OCI-LY3 (cell line): ENCODE measurements around the gene MORN5.

Source experiments
- H2AFZ ChIP-seq: fragments of 200-600, 300-600 bp; shearing (Covaris generic); 2 replicates; pipeline ENCODE4 v1.6.0; 2014; ENCODE audit warnings: antibody characterized with exemption, low read depth, low read length
- H3K27ac ChIP-seq: fragments of 200-600, 300-600 bp; sonication (generic); 2 replicates; pipeline ENCODE4 v1.5.1; 2014; ENCODE audit warnings: mild to moderate bottlenecking, low read length, moderate library complexity, mixed read lengths
- H3K27me3 ChIP-seq: fragments of 200-600, 300-600 bp; sonication (generic); 2 replicates; pipeline ENCODE4 v1.6.1; 2014; ENCODE audit warnings: low read depth, low read length, mixed read lengths
- H3K36me3 ChIP-seq: fragments of 200-600, 300-600 bp; sonication (generic); replicated peaks from 2 replicates; pipeline ENCODE3; 2014; ENCODE audit warnings: low read depth, low read length, mixed read lengths
- H3K4me1 ChIP-seq: fragments of 300-600, 200-600 bp; sonication (generic); 2 replicates; pipeline ENCODE4 v1.6.1; 2014; ENCODE audit warnings: low read length, mixed read lengths
- H3K4me2 ChIP-seq: fragments of 200-600, 300-600 bp; sonication (generic); 2 replicates; pipeline ENCODE4 v1.6.1; 2014; ENCODE audit warnings: low read length, mixed read lengths
- H3K4me3 ChIP-seq: fragments of 300-600, 200-600 bp; sonication (generic); 2 replicates; pipeline ENCODE4 v1.5.1; 2014; ENCODE audit warnings: antibody characterized with exemption, mild to moderate bottlenecking, low read length, moderate library complexity
- H3K79me2 ChIP-seq: fragments of 300-600, 200-600 bp; shearing (Covaris generic); 2 replicates; pipeline ENCODE4 v1.6.1; 2014; ENCODE audit warnings: mild to moderate bottlenecking, low read length, mixed read lengths
- H3K9ac ChIP-seq: fragments of 300-600, 200-600 bp; shearing (Covaris generic); 2 replicates; pipeline ENCODE4 v1.6.0; 2014; ENCODE audit warnings: mild to moderate bottlenecking, low read length, moderate library complexity
- H3K9me3 ChIP-seq: fragments of 200-600, 300-600 bp; shearing (Covaris generic); 2 replicates; pipeline ENCODE4 v1.6.1; 2014; ENCODE audit warnings: low read length, mixed read lengths; ENCODE audit not compliant: insufficient read depth
- H4K20me1 ChIP-seq: fragments of 200-600, 300-600 bp; sonication (generic); 2 replicates; pipeline ENCODE4 v1.6.1; 2016; ENCODE audit warnings: low read length, mixed read lengths; ENCODE audit not compliant: insufficient read depth
- CTCF ChIP-seq: fragments of 200-600, 300-600 bp; sonication (generic); IDR thresholded peaks from 2 replicates; pipeline ENCODE4 v1.5.1; 2014; ENCODE audit warnings: antibody characterized with exemption, low read length, low read depth
- EZH2phosphoT487 ChIP-seq: fragments of 200-600 bp; shearing (Covaris generic); IDR thresholded peaks from 2 replicates; pipeline ENCODE4 v1.6.1; 2018; ENCODE audit warnings: antibody characterized with exemption, mixed run types, low read depth

Gene MORN5

GRCh38 chr9:122130837-122131236 lies 28.9 kb upstream of the MORN5 start:
- H3K4me3 ChIP-seq, result no peak overlapping the region
- no peaks in the 10 kb centered on the region for H3K79me2 ChIP-seq
- H3K27ac ChIP-seq, result no peak overlapping the region
- no peaks in the 10 kb centered on the region for H4K20me1 ChIP-seq
- 0 out of 2 replicates have a peak, but pooled peaks cover 3% of the 10 kb centered on the region for H3K27me3 ChIP-seq
- no peak overlapping the region for H3K9ac ChIP-seq
- no peaks in the 10 kb centered on the region for H3K9me3 ChIP-seq
- no peak overlapping the region for H3K4me2 ChIP-seq
- H2AFZ ChIP-seq, result no peak overlapping the region
- TF ChIP-seq CTCF (no peak), EZH2phosphoT487 (no peak)
- 0 out of 2 replicates have a peak, but pooled peaks cover 4% of the 10 kb centered on the region for H3K4me1 ChIP-seq
- H3K36me3 ChIP-seq, result no peaks in the 10 kb centered on the region

GRCh38 chr9:122131401-122132001 lies 28.2 kb upstream of the MORN5 start:
- H3K36me3 ChIP-seq, result no peaks in the 10 kb centered on the region
- no peak overlapping the region for H2AFZ ChIP-seq
- no peaks in the 10 kb centered on the region for H3K79me2 ChIP-seq
- H3K9me3 ChIP-seq, result no peaks in the 10 kb centered on the region
- H3K9ac ChIP-seq, result no peak overlapping the region
- no peak overlapping the region for H3K4me3 ChIP-seq
- 0 out of 2 replicates have a peak, but pooled peaks cover 4% of the 10 kb centered on the region for H3K4me1 ChIP-seq
- H3K4me2 ChIP-seq, result no peak overlapping the region
- no peaks in the 10 kb centered on the region for H3K27me3 ChIP-seq
- no peak for TF ChIP-seq CTCF
- no peak for TF ChIP-seq EZH2phosphoT487
- H4K20me1 ChIP-seq, result no peaks in the 10 kb centered on the region
- H3K27ac ChIP-seq, result no peak overlapping the region

- H3K4me3 ChIP-seq, result no peak overlapping the region
- no peak overlapping the region for H3K27ac ChIP-seq
- H3K9ac ChIP-seq, result no peak overlapping the region
- H3K27me3 ChIP-seq, result no peaks in the 10 kb centered on the region
- H3K9me3 ChIP-seq, result no peaks in the 10 kb centered on the region
- TF ChIP-seq EZH2phosphoT487 (no peak), CTCF (no peak)
- H2AFZ ChIP-seq, result no peak overlapping the region
- H3K36me3 ChIP-seq, result no peaks in the 10 kb centered on the region
- no peak overlapping the region for H3K4me2 ChIP-seq
- H3K4me1 ChIP-seq, result no peaks in the 10 kb centered on the region
- H3K79me2 ChIP-seq, result no peaks in the 10 kb centered on the region
- H4K20me1 ChIP-seq, result no peaks in the 10 kb centered on the region
These were observed 27.2 kb upstream of the MORN5 start for GRCh38 chr9:122132539-122132938.

GRCh38 chr9:122133263-122133983 lies 26.3 kb upstream of the MORN5 start:
- H3K27ac ChIP-seq, result no peak overlapping the region
- H3K27me3 ChIP-seq, result no peaks in the 10 kb centered on the region
- TF ChIP-seq CTCF (no peak), EZH2phosphoT487 (no peak)
- H3K4me1 ChIP-seq, result no peaks in the 10 kb centered on the region
- H3K4me2 ChIP-seq, result no peak overlapping the region
- H3K9ac ChIP-seq, result no peak overlapping the region
- no peaks in the 10 kb centered on the region for H3K79me2 ChIP-seq
- H4K20me1 ChIP-seq, result no peaks in the 10 kb centered on the region
- H3K4me3 ChIP-seq, result no peak overlapping the region
- H3K9me3 ChIP-seq, result no peaks in the 10 kb centered on the region
- no peaks in the 10 kb centered on the region for H3K36me3 ChIP-seq
- no peak overlapping the region for H2AFZ ChIP-seq
